HepG2 (cell line): Measurements from ENCODE around the gene SLC39A1. TPM values are rescaled to one million over a fixed set of nuclear protein-coding genes. Genes with fewer than 3 reads are reported as not detected.

Source experiments
- ATAC-seq: fragments of 200-7000 bp; cut with Tn5 transposase; 3 replicates; pipeline ENCODE4 v1.9.1; 2020; ENCODE audit warnings: mild to moderate bottlenecking, moderate library complexity
- BruUV-seq: library from RNA; stranded (reverse); fragments of 400-500 nt; replicated peaks from 2 replicates; lab custom pipeline; 2021; lab: Mats Ljungman, UMichigan
- CTCF ChIA-PET: fragments of 300-600 bp; formaldehyde crosslinking; extraction: SDS; loops from one replicate; lab custom pipeline; 2021; ENCODE audit warnings: low total read pairs, inconsistent platforms, low intra/inter-chr PET ratio; lab: Yijun Ruan, JAX
- POLR2A ChIA-PET: fragments of 350-600 bp; sonication (Branson Sonifier 250); formaldehyde crosslinking; loops from one replicate; lab custom pipeline; 2020; ENCODE audit warnings: antibody characterized with exemption, inconsistent platforms; lab: Yijun Ruan, JAX
- DNase-seq: peaks from one replicate; pipeline ENCODE4 v3.0.0-alpha.2; 2015; ENCODE audit warnings: low spot score
- FAIRE-seq: peaks from 3 replicates; lab custom pipeline; 2011; peaks lifted over from hg19 to GRCh38; lab: Jason Lieb, UNC
- H2AFZ ChIP-seq: one replicate; pipeline ENCODE4 v1.6.1; 2011; ENCODE audit warnings: low read length, inconsistent platforms
- H3K27ac ChIP-seq: fragments of 300-600 bp; 3 replicates; pipeline ENCODE4 v1.8.0; 2011; ENCODE audit warnings: mixed run types, mild to moderate bottlenecking, mixed read lengths, low read length, inconsistent platforms; ENCODE audit not compliant: insufficient read depth; ENCODE audit errors: extremely low read length
- H3K27me3 ChIP-seq, 2 experiments: fragments of 200-600 bp in 1 of 2; 2 replicates in 1 of 2; 3 replicates in 1 of 2; pipeline versions ENCODE4 v1.6.0 to v1.8.0; 2011; ENCODE audit warnings: low read length in 2 of 2, mild to moderate bottlenecking in 2 of 2, moderate library complexity in 2 of 2, inconsistent platforms in 1 of 2; ENCODE audit not compliant: insufficient read depth in 2 of 2, control insufficient read depth in 1 of 2
- H3K36me3 ChIP-seq, 2 experiments: fragments of 200-600 bp in 1 of 2; replicated peaks in 1 of 2; 2 replicates in 1 of 2; 3 replicates in 1 of 2; pipeline versions ENCODE4 v1.5.1 to v1.8.0; 2011; ENCODE audit warnings: low read length in 2 of 2, inconsistent platforms in 1 of 2; ENCODE audit not compliant: insufficient read depth in 2 of 2, control insufficient read depth in 1 of 2
- H3K4me1 ChIP-seq: 2 replicates; pipeline ENCODE4 v1.5.1; 2012; ENCODE audit warnings: low read length, inconsistent platforms; ENCODE audit not compliant: insufficient read depth
- H3K4me2 ChIP-seq: 2 replicates; pipeline ENCODE4 v1.6.0; 2011; ENCODE audit warnings: low read depth, low read length, inconsistent platforms
- H3K4me3 ChIP-seq, 3 experiments: fragments of 200-600 bp in 1 of 3; sonication (generic), shearing (Covaris generic) in 1 of 3; replicated peaks in 1 of 3; 2 replicates each; pipeline ENCODE4 v1.5.1; 2011 to 2016; ENCODE audit warnings: low read length in 3 of 3, inconsistent platforms in 2 of 3, low read depth in 2 of 3, mild to moderate bottlenecking in 2 of 3, control low read depth in 1 of 3, mixed read lengths in 1 of 3; ENCODE audit not compliant: insufficient read depth in 1 of 3
- H3K79me2 ChIP-seq: one replicate; pipeline ENCODE4 v1.6.1; 2011; ENCODE audit warnings: low read length, inconsistent platforms; ENCODE audit not compliant: insufficient read depth
- H3K9ac ChIP-seq: 2 replicates; pipeline ENCODE4 v1.6.0; 2011; ENCODE audit warnings: mild to moderate bottlenecking, low read depth, low read length, inconsistent platforms; ENCODE audit not compliant: insufficient read depth
- H3K9me3 ChIP-seq: 2 replicates; pipeline ENCODE4 v1.5.1; 2012; ENCODE audit warnings: mild to moderate bottlenecking, low read length
- H4K20me1 ChIP-seq: 2 replicates; pipeline ENCODE4 v1.6.0; 2011; ENCODE audit warnings: inconsistent platforms, mild to moderate bottlenecking, low read length, moderate library complexity; ENCODE audit not compliant: insufficient read depth
- AKAP8 ChIP-seq: sonication (generic); formaldehyde crosslinking; IDR thresholded peaks from 2 replicates; pipeline ENCODE4 v1.5.1; 2020; ENCODE audit warnings: mild to moderate bottlenecking, missing genetic modification reagents
- CTCF ChIP-seq: sonication (generic); formaldehyde crosslinking; IDR thresholded peaks from 2 replicates; pipeline ENCODE4 v1.5.0; 2020; ENCODE audit warnings: mild to moderate bottlenecking, missing genetic modification reagents, moderate library complexity
- HNRNPK ChIP-seq: fragments of 200-400 bp; formaldehyde crosslinking; IDR thresholded peaks from 2 replicates; pipeline ENCODE4 v1.6.1; 2018; ENCODE audit warnings: low read length, low read depth, moderate library complexity, mild to moderate bottlenecking; ENCODE audit not compliant: poor library complexity, severe bottlenecking
- ISX ChIP-seq: sonication (generic); formaldehyde crosslinking; conservative IDR thresholded peaks from 2 replicates; pipeline ENCODE4 v1.5.0; 2020; ENCODE audit warnings: missing genetic modification reagents
- MYC ChIP-seq: sonication (generic); formaldehyde crosslinking; IDR thresholded peaks from 2 replicates; pipeline ENCODE4 v1.9.0; 2021; ENCODE audit warnings: missing genetic modification reagents, borderline replicate concordance
- SALL1 ChIP-seq: sonication (generic); formaldehyde crosslinking; IDR thresholded peaks from 2 replicates; pipeline ENCODE4 v1.8.0; 2022; ENCODE audit warnings: mild to moderate bottlenecking, missing genetic modification reagents
- STAG1 ChIP-seq: sonication (generic); formaldehyde crosslinking; IDR thresholded peaks from 2 replicates; pipeline ENCODE4 v1.4.0; 2020; ENCODE audit warnings: missing genetic modification reagents
- TEAD3 ChIP-seq: optimal IDR thresholded peaks from 2 replicates; pipeline ENCODE3; 2016; ENCODE audit warnings: borderline replicate concordance
- ZBTB7B ChIP-seq: sonication (generic); formaldehyde crosslinking; IDR thresholded peaks from 2 replicates; pipeline ENCODE4 v1.4.0; 2020; ENCODE audit warnings: missing genetic modification reagents
- ZHX2 ChIP-seq, 2 experiments: sonication (generic) in 1 of 2; formaldehyde crosslinking in 1 of 2; IDR thresholded peaks; 2 replicates each; pipeline versions ENCODE4 v1.6.1 to v1.9.0; 2014 to 2022; ENCODE audit warnings: antibody characterized with exemption in 1 of 2, borderline replicate concordance in 1 of 2, inconsistent platforms in 1 of 2, low read depth in 1 of 2, missing genetic modification reagents in 1 of 2
- ZNF33A ChIP-seq: sonication (generic); formaldehyde crosslinking; IDR thresholded peaks from 2 replicates; pipeline ENCODE4 v1.5.1; 2020; ENCODE audit warnings: missing genetic modification reagents, mild to moderate bottlenecking, moderate library complexity, borderline replicate concordance
- ZNF572 ChIP-seq: sonication (generic); formaldehyde crosslinking; IDR thresholded peaks from 2 replicates; pipeline ENCODE4 v1.5.1; 2020; ENCODE audit warnings: mild to moderate bottlenecking, missing genetic modification reagents
- WGBS: methylation state at CpG from one replicate; pipeline ENCODE4 v1.1.6; 2017; ENCODE audit warnings: low lambda C conversion rate; 5-methylcytosine and 5-hydroxymethylcytosine counted together
- in situ Hi-C: cut with HindIII; loops from 2 replicates; pipeline ENCODE4 v1.10.0; 2017; ENCODE audit warnings: low pct_unique_long_range_greater_than_20kb; ENCODE audit not compliant: extremely low pct_ligation_motif_present
- intact Hi-C: fragments of 100-400 bp; cut with micrococcal nuclease; formaldehyde crosslinking; loops from one replicate; pipeline ENCODE4 v1.10.0; 2022; ENCODE audit not compliant: unreplicated experiment
- polyA plus RNA-seq, 8 experiments: library from polyadenylated mRNA; depleted of rRNA in 3 of 8; stranded (reverse) in 7 of 8; unstranded in 1 of 8; fragments of >200 nt; fragmentation: Illumina TruSeq in 4 of 8; extraction: Trizol in 4 of 8; gene quantifications; 2 replicates each; pipeline versions ENCODE4 v1.2.1 to v1.2.3, GENCODE V29; 2011 to 2016; ENCODE audit warnings: low read depth in 4 of 8, missing spikeins in 1 of 8, mixed read lengths in 1 of 8; ENCODE audit not compliant: insufficient read depth in 1 of 8
- total RNA-seq, 5 experiments: library from RNA; depleted of rRNA; stranded (reverse); fragments of >200 nt; fragmentation: Illumina TruSeq; extraction: Trizol; gene quantifications; 2 replicates each; pipeline ENCODE4 v1.2.3, GENCODE V29; 2016; ENCODE audit warnings: low read depth in 1 of 5

The SLC39A1 gene
- total and polyA plus RNA-seq, 2 of the 13 experiments (the other 11 are each of a cell fraction or from before 2014, with no cell fraction given): 71.2 to 78.4 TPM

GRCh38 chr1:153958111-153958960 is 5.0 kb downstream of the SLC39A1 start, which contains the start of gene CRTC2:
TSS of gene CRTC2 (minus strand) at chr1:153958612. CDS start at chr1:153958497, 115 bp downstream.
- no TSS peak for BruUV-seq
- peak; percentile 81 for ATAC-seq
- in situ Hi-C loops: no loop called here
- Histone ChIP-seq H4K20me1 (peaks cover 7% of the 10 kb centered on the region; the same call in 1 of the 2 replicates), H3K4me1 (peaks cover 67% of the 10 kb centered on the region), H3K79me2 (peaks cover 58% of the 10 kb centered on the region), H3K4me2 (peak within 1 kb of the TSS; percentile 89), H3K27ac (peak within 1 kb of the TSS; percentile 75), H3K9ac (peak within 1 kb of the TSS; percentile 85), H3K4me3 (peak within 1 kb of the TSS; percentile 89 to 99 (median 92)), H3K27me3 (peaks cover 0 to 7% of the 10 kb centered on the region in 2 experiments; a peak in 1 of 5 replicates), H2AFZ (no peak within 1 kb of the TSS), H3K36me3 (peaks cover 0 to 16% of the 10 kb centered on the region in 2 experiments; a peak in 3 of 5 replicates), H3K9me3 (no peaks in the 10 kb centered on the region)
- DNase-seq: peak; percentile 96
- CTCF ChIA-PET: interaction anchor here (0.8 kb wide), 1 partner anchor 9 kb away, joined by 3 read pairs; no protein-coding TSS in a partner anchor
- intact Hi-C loops: loop anchor here (5.0 kb wide), 1 partner anchor 36 kb away; the partner anchor contains the start of gene GATAD2B
- POLR2A ChIA-PET: interaction anchor here (0.9 to 7.0 kb wide), 8 partner anchors 9 to 44 kb away, joined by 3 to 89 read pairs (median 10); partner anchors contain the start of genes CREB3L4, DENND4B, GATAD2B and JTB
- peak; percentile 92 for FAIRE-seq
- WGBS: 1% methylated on average over 58 of the region's 75 CpGs
- TF ChIP-seq ZNF33A (no peak), AKAP8 (CRISPR knock-in tag) (peak; percentile 83), ZNF572 (CRISPR knock-in tag) (no peak), MYC (CRISPR knock-in tag) (peak; percentile 65), ISX (CRISPR knock-in tag) (peak; percentile 81; the same call in 1 of the 2 replicates), STAG1 (CRISPR knock-in tag) (no peak), ZBTB7B (CRISPR knock-in tag) (no peak), HNRNPK (peak; percentile 78), ZHX2 (IDR thresholded peaks at IDR 0.05; ENCODE audit: low read depth) (no peak), ZHX2 (CRISPR knock-in tag; IDR thresholded peaks at IDR 0.05; ENCODE audit: borderline replicate concordance) (no peak), CTCF (peak; percentile 40; the same call in 1 of the 2 replicates), SALL1 (peak; percentile 58; the same call in 1 of the 2 replicates), TEAD3 (no peak)
